Liver (tissue), 9 donors: ENCODE data around the gene DNAI1. TPM values are rescaled to one million over a fixed set of nuclear protein-coding genes. Genes with fewer than 3 reads are reported as not detected.

ENCODE experiments used
- DNase-seq: peaks from one replicate; pipeline ENCODE4 v3.0.0-alpha.2; 2017; ENCODE audit warnings: low spot score
- H3K27ac ChIP-seq, 2 donors: one replicate each; pipeline ENCODE4 v1.7.0; 2013; ENCODE audit warnings: inconsistent platforms in 2 of 2, low read length in 2 of 2, control low read depth in 1 of 2, low read depth in 1 of 2, mild to moderate bottlenecking in 1 of 2
- H3K27me3 ChIP-seq, 4 donors: one replicate each; pipeline versions ENCODE4 v1.6.1 to v1.7.0; 2013; ENCODE audit warnings: low read length in 3 of 4, inconsistent platforms in 1 of 4, mild to moderate bottlenecking in 1 of 4, moderate library complexity in 1 of 4; ENCODE audit not compliant: control insufficient read depth in 4 of 4, insufficient read depth in 4 of 4
- H3K36me3 ChIP-seq, 4 donors: one replicate each; pipeline versions ENCODE4 v1.6.1 to v1.7.0; 2013; ENCODE audit warnings: low read length in 3 of 4, mild to moderate bottlenecking in 3 of 4, low read depth in 1 of 4, moderate library complexity in 1 of 4; ENCODE audit not compliant: control insufficient read depth in 4 of 4, insufficient read depth in 3 of 4
- H3K4me1 ChIP-seq, 4 donors: one replicate each; pipeline versions ENCODE4 v1.6.1 to v1.7.0; 2013; ENCODE audit warnings: low read length in 3 of 4, mild to moderate bottlenecking in 3 of 4, moderate library complexity in 1 of 4; ENCODE audit not compliant: control insufficient read depth in 4 of 4, insufficient read depth in 4 of 4
- H3K4me3 ChIP-seq, 3 donors: one replicate each; pipeline versions ENCODE4 v1.6.1 to v1.7.0; 2013; ENCODE audit warnings: low read length in 3 of 3, control low read depth in 1 of 3, low read depth in 1 of 3, mild to moderate bottlenecking in 1 of 3
- H3K9ac ChIP-seq, 2 donors: one replicate each; pipeline ENCODE4 v1.7.0; 2013; ENCODE audit warnings: low read length in 2 of 2, mild to moderate bottlenecking in 2 of 2, moderate library complexity in 2 of 2, control low read depth in 1 of 2, low read depth in 1 of 2
- H3K9me3 ChIP-seq, 4 donors: one replicate each; pipeline versions ENCODE4 v1.6.1 to v1.7.0; 2013; ENCODE audit warnings: low read length in 3 of 4; ENCODE audit not compliant: control insufficient read depth in 4 of 4
- ATF3 ChIP-seq: IDR thresholded peaks from 2 replicates; pipeline ENCODE4 v1.6.1; 2016; ENCODE audit warnings: antibody characterized with exemption
- EGR1 ChIP-seq, 2 donors: IDR thresholded peaks; 2 replicates each; pipeline ENCODE4 v1.6.1; 2016 to 2018; ENCODE audit warnings: antibody characterized with exemption in 2 of 2, low read depth in 2 of 2
- FOXA1 ChIP-seq: IDR thresholded peaks from 2 replicates; pipeline ENCODE4 v1.6.1; 2016; ENCODE audit warnings: antibody characterized with exemption
- FOXA2 ChIP-seq: IDR thresholded peaks from 2 replicates; pipeline ENCODE4 v1.6.1; 2016; ENCODE audit warnings: antibody characterized with exemption
- GABPA ChIP-seq, 2 donors: IDR thresholded peaks in 1 of 2; conservative IDR thresholded peaks in 1 of 2; 2 replicates each; pipeline ENCODE4 v1.6.1; 2016; ENCODE audit warnings: antibody characterized with exemption in 2 of 2, mild to moderate bottlenecking in 1 of 2, moderate library complexity in 1 of 2
- HNF4A ChIP-seq, 2 donors: conservative IDR thresholded peaks; 2 replicates each; pipeline ENCODE4 v1.6.1; 2016; ENCODE audit warnings: antibody characterized with exemption in 2 of 2, mild to moderate bottlenecking in 2 of 2
- HNF4G ChIP-seq: IDR thresholded peaks from 2 replicates; pipeline ENCODE4 v1.6.1; 2016; ENCODE audit warnings: antibody characterized with exemption
- JUND ChIP-seq, 2 donors: IDR thresholded peaks; 2 replicates each; pipeline ENCODE4 v1.6.1; 2016; ENCODE audit warnings: antibody characterized with exemption in 2 of 2
- NR2F2 ChIP-seq: IDR thresholded peaks from 2 replicates; pipeline ENCODE4 v1.6.1; 2016; ENCODE audit warnings: antibody characterized with exemption
- RAD21 ChIP-seq, 2 donors: IDR thresholded peaks; 2 replicates each; pipeline ENCODE4 v1.6.1; 2016; ENCODE audit warnings: antibody characterized with exemption in 2 of 2, mild to moderate bottlenecking in 2 of 2
- RXRA ChIP-seq, 2 donors: IDR thresholded peaks; 2 replicates each; pipeline ENCODE4 v1.6.1; 2017 to 2018; ENCODE audit warnings: antibody characterized with exemption in 2 of 2, mild to moderate bottlenecking in 1 of 2
- SP1 ChIP-seq: IDR thresholded peaks from 2 replicates; pipeline ENCODE4 v1.6.1; 2018; ENCODE audit warnings: antibody characterized with exemption, mild to moderate bottlenecking
- TAF1 ChIP-seq: conservative IDR thresholded peaks from 2 replicates; pipeline ENCODE4 v1.6.1; 2016; ENCODE audit warnings: antibody characterized with exemption, mild to moderate bottlenecking
- YY1 ChIP-seq: IDR thresholded peaks from 2 replicates; pipeline ENCODE4 v1.6.1; 2016; ENCODE audit warnings: antibody characterized with exemption, mild to moderate bottlenecking
- WGBS: extraction: QIAGEN DNeasy Blood & Tissue Kit; methylation state at CpG from one replicate; pipeline ENCODE4 v1.1.7; 2013; 5-methylcytosine and 5-hydroxymethylcytosine counted together
- polyA plus RNA-seq, 2 donors: library from polyadenylated mRNA; stranded (reverse) in 1 of 2; unstranded in 1 of 2; fragments of 200-250 nt in 1 of 2; fragments of >200 nt in 1 of 2; fragmentation: Nextera tagmentation in 1 of 2; extraction: Ambion mirVana in 1 of 2; gene quantifications; one replicate each; pipeline versions ENCODE4 v1.2.1 to v1.2.3, GENCODE V29; 2013 to 2015
- total RNA-seq, 2 donors: library from RNA; depleted of rRNA; stranded (reverse); fragments of >200 nt; gene quantifications; one replicate each; pipeline ENCODE4 v1.2.3, GENCODE V29; 2014
- TF ChIP-seq, protein P1 (sequence below): IDR thresholded peaks from 2 replicates; pipeline ENCODE4 v1.6.1; 2016; ENCODE audit warnings: antibody characterized with exemption, mild to moderate bottlenecking
- TF ChIP-seq, protein P2 (sequence below): fragments of 150-350 bp; IDR thresholded peaks from 2 replicates; pipeline ENCODE4 v1.5.1; 2017; ENCODE audit warnings: improper control_type of control experiment, low read depth, low read length; ENCODE audit not compliant: missing input control
- TF ChIP-seq, protein P3 (sequence below): IDR thresholded peaks from 2 replicates; pipeline ENCODE4 v1.6.1; 2016; ENCODE audit warnings: antibody characterized with exemption
- TF ChIP-seq, protein P4 (sequence below): IDR thresholded peaks from 2 replicates; pipeline ENCODE4 v1.6.1; 2016; ENCODE audit warnings: antibody characterized with exemption
- donor health status: healthy.
- donor health status: healthy.
- donor health status: healthy.
- donor health status: healthy.
- donor health status: healthy.

The DNAI1 gene
- total and polyA plus RNA-seq, 4 donors = not detected

DNA sequence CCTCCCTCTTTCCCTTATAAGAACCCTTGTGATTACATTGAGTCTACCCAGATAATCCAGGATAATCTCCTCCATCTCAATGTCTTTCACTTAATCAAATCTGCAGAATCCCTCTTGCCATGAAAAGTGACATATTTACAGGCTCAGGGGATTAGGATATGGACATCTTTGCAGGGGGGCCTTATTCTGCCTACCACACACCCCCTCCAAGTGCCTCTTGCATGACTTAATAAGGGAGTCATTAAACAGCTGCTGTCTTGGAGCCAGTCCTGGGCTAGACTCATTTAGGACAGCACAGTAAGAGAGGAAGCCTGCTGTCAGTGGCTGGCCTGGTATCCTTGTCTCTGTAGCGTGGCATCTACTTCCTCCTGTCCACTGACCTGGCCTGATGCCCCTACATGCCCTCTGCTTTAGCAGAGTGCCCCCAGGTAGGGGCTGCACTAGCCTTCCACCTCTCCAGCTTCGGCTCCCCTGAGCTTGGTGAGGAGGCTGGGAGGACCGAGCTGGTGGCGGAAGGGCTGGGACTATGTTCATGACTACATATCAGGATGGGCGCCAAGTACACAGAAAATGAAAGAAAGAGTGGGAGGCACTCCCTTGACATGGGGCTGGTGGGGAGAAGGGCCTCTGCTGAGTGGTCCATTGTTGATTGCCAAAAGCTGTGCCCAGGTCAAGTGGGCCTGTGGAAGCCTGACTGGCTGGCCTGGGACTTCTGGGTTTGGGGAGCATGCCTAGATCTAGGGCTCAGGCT is 46.9 kb downstream of the DNAI1 start:
- Histone ChIP-seq H3K4me1 (peaks cover 0 to 9% (median 4%) of the 10 kb centered on the region in 4 donors), H3K4me3 (no peak overlapping the region), H3K9ac (no peak overlapping the region), H3K27ac (no peak overlapping the region), H3K9me3 (no peaks in the 10 kb centered on the region), H3K36me3 (no peaks in the 10 kb centered on the region), H3K27me3 (no peaks in the 10 kb centered on the region)
- TF ChIP-seq, protein P1, sequence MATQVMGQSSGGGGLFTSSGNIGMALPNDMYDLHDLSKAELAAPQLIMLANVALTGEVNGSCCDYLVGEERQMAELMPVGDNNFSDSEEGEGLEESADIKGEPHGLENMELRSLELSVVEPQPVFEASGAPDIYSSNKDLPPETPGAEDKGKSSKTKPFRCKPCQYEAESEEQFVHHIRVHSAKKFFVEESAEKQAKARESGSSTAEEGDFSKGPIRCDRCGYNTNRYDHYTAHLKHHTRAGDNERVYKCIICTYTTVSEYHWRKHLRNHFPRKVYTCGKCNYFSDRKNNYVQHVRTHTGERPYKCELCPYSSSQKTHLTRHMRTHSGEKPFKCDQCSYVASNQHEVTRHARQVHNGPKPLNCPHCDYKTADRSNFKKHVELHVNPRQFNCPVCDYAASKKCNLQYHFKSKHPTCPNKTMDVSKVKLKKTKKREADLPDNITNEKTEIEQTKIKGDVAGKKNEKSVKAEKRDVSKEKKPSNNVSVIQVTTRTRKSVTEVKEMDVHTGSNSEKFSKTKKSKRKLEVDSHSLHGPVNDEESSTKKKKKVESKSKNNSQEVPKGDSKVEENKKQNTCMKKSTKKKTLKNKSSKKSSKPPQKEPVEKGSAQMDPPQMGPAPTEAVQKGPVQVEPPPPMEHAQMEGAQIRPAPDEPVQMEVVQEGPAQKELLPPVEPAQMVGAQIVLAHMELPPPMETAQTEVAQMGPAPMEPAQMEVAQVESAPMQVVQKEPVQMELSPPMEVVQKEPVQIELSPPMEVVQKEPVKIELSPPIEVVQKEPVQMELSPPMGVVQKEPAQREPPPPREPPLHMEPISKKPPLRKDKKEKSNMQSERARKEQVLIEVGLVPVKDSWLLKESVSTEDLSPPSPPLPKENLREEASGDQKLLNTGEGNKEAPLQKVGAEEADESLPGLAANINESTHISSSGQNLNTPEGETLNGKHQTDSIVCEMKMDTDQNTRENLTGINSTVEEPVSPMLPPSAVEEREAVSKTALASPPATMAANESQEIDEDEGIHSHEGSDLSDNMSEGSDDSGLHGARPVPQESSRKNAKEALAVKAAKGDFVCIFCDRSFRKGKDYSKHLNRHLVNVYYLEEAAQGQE = no peak
- no peak for TF ChIP-seq EGR1 (IDR thresholded peaks at IDR 0.05; ENCODE audit: low read depth in 2 of 2)
- no peak for TF ChIP-seq RXRA (IDR thresholded peaks at IDR 0.05)
- no peak for TF ChIP-seq SP1
- TF ChIP-seq RAD21 (IDR thresholded peaks at IDR 0.05) = no peak
- TF ChIP-seq JUND (IDR thresholded peaks at IDR 0.05) = no peak
- TF ChIP-seq, protein P2, sequence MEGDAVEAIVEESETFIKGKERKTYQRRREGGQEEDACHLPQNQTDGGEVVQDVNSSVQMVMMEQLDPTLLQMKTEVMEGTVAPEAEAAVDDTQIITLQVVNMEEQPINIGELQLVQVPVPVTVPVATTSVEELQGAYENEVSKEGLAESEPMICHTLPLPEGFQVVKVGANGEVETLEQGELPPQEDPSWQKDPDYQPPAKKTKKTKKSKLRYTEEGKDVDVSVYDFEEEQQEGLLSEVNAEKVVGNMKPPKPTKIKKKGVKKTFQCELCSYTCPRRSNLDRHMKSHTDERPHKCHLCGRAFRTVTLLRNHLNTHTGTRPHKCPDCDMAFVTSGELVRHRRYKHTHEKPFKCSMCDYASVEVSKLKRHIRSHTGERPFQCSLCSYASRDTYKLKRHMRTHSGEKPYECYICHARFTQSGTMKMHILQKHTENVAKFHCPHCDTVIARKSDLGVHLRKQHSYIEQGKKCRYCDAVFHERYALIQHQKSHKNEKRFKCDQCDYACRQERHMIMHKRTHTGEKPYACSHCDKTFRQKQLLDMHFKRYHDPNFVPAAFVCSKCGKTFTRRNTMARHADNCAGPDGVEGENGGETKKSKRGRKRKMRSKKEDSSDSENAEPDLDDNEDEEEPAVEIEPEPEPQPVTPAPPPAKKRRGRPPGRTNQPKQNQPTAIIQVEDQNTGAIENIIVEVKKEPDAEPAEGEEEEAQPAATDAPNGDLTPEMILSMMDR = no peak
- TF ChIP-seq TAF1 = no peak
- TF ChIP-seq HNF4A (conservative IDR thresholded peaks at IDR 0.05) = no peak
- TF ChIP-seq NR2F2 = no peak
- TF ChIP-seq, protein P3, sequence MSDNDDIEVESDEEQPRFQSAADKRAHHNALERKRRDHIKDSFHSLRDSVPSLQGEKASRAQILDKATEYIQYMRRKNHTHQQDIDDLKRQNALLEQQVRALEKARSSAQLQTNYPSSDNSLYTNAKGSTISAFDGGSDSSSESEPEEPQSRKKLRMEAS = no peak
- TF ChIP-seq, protein P4, sequence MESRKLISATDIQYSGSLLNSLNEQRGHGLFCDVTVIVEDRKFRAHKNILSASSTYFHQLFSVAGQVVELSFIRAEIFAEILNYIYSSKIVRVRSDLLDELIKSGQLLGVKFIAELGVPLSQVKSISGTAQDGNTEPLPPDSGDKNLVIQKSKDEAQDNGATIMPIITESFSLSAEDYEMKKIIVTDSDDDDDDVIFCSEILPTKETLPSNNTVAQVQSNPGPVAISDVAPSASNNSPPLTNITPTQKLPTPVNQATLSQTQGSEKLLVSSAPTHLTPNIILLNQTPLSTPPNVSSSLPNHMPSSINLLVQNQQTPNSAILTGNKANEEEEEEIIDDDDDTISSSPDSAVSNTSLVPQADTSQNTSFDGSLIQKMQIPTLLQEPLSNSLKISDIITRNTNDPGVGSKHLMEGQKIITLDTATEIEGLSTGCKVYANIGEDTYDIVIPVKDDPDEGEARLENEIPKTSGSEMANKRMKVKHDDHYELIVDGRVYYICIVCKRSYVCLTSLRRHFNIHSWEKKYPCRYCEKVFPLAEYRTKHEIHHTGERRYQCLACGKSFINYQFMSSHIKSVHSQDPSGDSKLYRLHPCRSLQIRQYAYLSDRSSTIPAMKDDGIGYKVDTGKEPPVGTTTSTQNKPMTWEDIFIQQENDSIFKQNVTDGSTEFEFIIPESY = no peak
- no peak for TF ChIP-seq FOXA2
- TF ChIP-seq YY1 = no peak
- no peak for TF ChIP-seq ATF3
- no peak for TF ChIP-seq GABPA (IDR thresholded peaks at IDR 0.05 in 1 of 2, conservative IDR thresholded peaks at IDR 0.05 in 1 of 2)
- TF ChIP-seq FOXA1 = no peak
- no peak for TF ChIP-seq HNF4G
- DNase-seq = no peak
- WGBS = 91% methylated on average over 5 of the region's 5 CpGs
